Stimulated activated CD4-positive, alpha-beta T cell treated with anti-CD3 and anti-CD28 coated beads, Interleukin-1b, Interleukin-23, amount 100 ng/mL, for 48 hours (primary cell): ENCODE results near the gene ITPR2.
"Not testable (repeated sequence)": the region's sequence is repeated elsewhere in the genome, so short reads cannot be mapped to it uniquely, and the experiment has no call there.

Source experiments
- DNase-seq: peaks from one replicate; pipeline ENCODE4 v3.0.0-alpha.2; 2020

Gene ITPR2

DNA sequence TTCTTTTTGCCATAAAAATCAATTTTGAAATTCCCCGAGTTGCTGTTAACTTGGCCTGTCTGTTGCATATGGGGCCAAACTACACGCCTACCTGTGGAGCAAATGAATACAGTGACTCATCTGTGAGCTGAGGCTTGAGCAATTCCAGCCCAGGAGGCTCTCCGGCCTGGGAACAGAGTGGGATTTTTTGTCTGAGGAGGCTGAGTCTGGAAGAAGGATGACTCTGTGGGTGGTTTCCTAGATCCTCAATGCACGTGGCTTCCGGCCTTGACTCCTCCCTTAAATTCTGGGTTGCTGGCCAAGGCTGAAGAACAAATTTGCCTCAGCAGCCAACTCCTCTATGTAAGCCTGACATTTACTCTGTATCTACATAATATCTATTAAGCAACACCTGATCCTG is 513.5 kb downstream of the ITPR2 start:
- DNase-seq: no peak

DNA sequence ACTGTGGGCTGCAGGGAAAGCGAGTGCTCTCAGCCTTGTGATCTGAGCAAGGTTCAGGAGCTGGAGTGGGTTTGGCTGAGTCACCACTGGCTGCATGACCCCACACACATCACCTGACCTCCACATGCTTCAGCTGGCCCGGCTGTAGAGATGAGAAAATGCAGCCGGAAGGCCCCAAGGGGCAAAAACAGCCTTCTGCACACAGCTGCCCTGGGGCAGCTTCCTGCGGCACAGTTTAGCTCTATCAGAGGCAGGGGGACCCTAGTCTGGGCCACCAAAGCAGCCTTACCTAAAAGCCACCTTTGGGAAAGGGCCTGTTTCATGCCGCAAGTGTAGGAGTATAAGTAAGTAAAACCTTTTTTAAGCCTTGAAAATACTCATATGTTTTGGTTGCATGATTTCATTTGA is 514.3 kb downstream of the ITPR2 start:
- DNase-seq: no peak

DNA sequence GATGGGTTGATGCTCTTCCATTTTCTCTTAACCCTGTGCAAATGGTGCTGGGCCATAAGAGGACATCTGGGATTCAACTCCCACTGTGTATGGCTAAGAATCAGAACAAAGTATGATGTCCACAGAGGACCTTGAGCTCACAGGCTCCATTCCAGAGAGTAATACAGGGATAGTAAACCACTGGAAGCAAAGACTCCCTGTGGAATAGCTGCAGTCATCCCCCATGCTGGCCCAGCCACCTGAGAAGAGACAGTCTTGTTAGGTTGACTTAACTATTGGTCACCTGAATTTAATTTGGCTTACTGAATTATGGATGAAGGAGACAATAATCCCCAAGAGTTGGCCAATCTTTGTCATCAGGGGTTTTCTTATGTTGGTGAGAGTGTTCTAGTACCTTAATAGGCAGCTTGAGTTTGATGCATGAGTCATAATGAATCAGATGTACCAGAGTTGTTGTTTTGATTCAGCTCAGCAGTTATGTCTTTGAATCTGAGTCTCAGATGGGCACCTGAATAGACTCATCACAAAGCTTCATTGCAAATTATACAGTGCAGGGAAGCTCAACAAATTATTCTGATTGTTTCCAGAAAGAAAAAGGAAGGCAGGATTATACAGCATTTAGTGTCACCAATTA is 514.9 kb downstream of the ITPR2 start:
- DNase-seq: no peak

DNA sequence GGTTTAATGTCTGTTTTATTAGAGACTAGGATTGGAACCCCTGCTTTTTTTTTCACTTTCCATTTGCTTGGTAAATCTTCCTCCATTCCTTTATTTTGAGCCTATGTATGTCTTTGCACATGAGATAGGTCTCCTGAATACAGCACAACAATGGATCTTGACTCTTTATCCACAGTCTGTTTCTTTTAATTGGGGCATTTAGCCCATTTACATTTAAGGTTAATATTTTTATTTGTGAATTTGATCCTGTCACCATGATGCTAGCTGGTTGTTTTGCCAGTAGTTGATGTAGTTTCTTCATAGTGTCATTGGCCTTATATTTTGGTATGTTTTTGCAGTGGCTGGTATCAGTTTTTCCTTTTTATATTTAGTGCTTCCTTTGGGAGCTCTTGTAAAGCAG is 518.9 kb downstream of the ITPR2 start:
- DNase-seq: not testable (repeated sequence)

DNA sequence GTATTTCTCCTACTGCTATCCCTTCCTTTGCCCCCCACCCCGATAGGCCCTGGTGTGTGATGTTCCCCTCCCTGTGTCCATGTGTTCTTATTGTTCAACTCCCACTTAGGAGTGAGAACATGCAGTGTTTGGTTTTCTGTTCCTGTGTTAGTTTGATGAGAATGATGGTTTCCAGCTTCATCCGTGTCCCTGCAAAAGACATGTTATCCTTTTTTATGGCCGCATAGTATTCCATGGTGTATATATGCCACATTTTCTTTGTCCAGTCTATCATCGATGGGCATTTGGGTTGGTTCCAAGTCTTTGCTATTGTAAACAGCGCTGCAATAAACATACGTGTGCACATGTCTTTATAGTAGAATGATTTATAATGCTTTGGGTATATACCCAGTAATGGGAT is 522.5 kb downstream of the ITPR2 start:
- DNase-seq: not testable (repeated sequence)

DNA sequence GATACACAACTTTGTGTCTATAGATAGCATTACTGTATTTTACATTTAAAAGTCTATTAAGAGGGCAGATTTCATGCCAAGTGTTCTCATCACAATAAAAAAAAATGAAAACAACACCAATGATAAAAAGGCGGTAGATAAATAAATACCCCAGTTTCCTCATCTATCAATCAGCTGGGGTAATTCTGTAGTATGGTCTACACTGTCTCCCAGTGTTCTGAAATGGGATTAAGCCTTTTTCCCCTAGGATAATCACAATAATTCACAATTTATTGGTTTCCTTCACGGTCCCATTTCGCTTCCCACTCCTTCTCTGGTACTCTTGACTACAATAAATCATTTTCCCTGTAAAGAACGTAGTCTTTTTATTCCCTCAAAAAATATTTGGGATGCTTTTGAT is 523.4 kb downstream of the ITPR2 start:
- DNase-seq: no peak

DNA sequence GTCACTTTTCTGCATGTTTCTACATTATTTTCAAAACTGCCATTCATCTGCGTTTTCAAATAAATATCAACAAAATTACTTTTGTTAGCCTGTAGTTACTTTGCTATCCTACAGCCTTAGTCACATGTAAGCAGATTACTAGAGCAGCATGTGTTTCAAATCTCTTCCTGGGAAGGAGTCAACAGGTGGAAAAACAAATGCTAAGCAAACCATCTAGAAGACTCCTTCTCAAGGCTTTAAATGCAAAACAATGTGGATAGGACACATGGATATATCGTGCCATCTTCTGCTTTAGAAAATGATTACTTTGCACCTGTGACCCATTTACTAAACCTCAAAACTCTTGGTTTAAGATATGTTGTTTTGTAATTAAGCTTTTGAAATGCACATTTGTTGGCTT is 528.7 kb downstream of the ITPR2 start:
- DNase-seq: no peak

DNA sequence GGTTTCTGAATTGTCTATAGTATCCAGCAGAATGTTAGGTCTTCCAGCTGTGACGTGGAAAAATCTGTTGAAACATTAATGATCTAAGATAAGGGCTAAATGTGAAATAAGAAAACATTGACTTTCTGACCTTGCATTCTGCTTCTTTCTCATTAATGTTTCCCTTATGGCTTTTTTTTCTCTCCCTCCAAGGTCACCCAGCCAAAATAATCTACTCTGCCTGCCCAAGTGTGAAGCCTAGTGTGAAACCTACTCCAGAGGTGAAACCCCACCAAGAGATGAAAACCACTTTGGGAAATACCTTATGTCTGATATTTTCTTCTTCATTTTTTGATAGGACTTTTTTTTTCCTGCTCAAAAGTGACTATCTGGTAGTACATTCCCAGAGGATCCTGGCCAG is 529.6 kb downstream of the ITPR2 start:
- DNase-seq: no peak

DNA sequence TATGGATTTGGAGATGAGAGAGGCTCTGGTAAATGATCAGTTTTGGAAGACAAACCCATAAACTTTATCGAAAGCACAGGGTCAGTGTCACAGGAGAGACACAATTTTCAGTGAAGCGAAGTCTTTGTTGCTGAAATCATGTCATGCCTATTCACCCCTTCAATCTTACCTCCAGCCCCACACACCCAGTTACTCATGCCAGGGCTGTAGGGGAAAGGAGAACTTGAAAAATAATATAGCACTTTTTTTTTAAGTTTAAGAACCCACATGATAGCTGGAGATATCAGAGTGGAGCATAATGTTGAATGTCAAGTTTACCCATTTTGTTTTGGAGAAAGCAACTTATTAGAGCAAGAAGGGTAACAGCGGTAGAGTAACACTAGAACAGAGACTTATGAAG is 530.2 kb downstream of the ITPR2 start:
- DNase-seq: no peak

DNA sequence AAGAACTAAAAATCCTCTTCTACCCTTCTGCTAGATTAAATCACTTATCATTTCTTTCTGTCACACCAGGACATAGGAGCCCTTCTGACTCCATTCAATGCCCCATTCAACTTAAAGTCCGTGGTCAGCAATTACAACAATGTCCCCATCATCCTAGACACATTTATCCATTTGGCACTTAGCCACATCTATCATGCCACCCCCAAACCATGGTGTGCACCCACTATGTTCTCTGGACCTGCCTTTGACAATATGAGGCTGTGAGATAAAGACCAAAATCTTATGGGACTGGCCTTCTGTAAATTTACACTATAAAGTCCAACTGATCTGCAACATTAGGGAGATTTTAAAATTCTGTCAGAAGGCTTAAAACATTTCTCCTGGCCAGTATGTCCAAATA is 533.2 kb downstream of the ITPR2 start:
- no peak for DNase-seq

DNA sequence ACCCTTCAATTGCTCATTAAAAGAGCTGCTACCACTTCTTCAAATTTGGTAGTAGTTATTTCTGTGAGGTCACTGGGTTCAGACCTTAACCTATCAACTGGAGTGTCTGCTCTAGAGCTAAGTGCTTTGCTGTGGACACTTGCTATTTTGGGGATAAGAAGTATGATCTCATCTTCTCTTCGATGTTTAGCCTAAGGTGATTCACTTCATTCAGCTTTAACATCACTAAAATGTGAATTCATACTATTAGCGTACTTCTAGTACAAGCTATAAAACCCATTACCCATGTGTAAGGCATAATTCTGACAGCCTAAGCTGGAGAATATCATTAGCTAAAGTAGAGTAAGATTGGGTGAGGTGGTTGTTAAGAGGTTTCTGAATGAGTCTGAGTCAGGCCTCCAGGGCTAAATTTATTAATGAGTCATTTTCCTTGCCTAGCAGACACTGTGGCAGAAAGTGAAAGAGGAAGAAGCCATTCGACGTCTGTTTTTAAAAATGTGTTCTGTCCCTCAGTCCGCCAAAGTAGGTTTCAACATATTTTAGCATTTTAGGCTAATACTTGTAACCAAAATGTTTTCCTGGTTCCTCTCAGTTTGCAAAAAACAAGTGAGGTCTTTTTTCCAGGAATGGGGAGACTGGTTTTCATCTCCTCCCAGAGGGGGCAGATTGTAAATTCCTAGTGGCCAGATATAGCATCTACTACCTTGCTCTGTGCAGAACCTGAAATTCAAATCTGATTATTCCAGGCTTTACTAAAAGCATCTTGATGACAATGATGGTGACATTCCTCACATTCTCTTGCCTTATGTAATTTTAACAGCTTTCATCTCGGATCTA is 534.0 kb downstream of the ITPR2 start:
- no peak for DNase-seq

DNA sequence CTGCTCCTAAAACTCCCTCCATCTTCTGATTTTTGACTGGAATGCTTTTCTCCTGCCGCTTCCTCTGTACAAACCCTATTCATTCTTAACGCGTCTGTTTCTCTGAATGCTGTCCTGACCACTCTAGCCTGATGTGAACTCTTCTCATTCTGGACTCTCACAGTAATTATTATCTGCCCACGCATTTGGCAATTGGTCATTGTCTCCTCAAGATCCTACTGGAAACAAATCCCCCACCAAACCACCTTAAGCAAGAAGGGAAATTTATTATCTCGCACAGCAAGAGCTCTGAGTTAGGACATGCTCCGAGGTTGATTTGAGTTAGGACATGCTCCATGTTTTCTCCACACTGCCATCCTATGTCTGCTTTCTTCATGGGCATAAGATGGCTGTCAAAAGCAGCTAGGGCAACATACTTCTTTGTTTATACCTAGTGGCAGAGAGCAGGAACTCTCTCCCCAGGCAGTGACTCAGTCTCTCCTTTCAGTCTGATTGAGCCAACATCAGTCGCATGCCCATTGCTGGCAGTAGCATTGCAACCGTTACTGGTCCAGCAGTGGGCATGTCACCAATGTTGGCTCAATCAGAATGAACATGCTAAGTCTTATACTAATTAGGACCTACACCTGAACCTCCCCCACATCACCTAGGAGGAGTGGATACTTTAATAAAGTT is 535.5 kb downstream of the ITPR2 start:
- DNase-seq: no peak

DNA sequence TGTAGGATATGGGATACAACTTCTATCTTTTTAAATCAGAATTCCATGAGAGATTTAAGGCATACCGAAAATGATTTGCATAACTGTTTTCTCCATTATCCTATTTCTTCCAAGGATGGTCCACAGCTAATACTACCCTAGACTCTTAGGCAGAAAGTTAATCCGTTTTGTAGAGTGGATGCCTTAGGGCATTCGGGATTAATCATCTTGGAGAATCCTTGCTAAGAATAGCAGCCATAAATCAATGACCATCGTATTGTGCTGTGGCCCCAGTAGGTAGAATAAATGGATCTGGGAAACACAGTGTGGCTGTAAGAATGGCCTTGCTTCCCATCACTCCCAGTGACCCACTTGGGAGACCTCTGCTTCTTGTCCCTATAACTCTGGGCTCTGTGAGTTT is 538.0 kb downstream of the ITPR2 start:
- DNase-seq: no peak

DNA sequence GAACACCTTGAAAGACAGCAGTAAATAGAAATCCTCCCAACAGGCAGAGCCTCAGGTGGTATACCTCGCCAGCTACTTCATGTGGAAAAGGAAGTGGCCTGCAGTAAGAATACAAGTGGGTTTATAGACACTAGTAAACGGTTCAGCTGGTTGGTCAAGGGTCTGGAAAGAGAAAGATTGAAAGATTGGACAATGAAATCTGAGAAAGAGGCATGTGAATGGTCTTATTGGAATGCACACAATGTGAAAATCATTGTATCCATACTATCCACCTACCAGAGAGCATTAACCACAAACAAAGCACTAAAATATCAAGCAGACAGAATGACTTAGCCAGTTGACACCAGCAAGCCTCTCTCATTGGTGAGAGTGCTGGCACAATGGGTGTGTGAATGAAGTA is 539.4 kb downstream of the ITPR2 start:
- no peak for DNase-seq

DNA sequence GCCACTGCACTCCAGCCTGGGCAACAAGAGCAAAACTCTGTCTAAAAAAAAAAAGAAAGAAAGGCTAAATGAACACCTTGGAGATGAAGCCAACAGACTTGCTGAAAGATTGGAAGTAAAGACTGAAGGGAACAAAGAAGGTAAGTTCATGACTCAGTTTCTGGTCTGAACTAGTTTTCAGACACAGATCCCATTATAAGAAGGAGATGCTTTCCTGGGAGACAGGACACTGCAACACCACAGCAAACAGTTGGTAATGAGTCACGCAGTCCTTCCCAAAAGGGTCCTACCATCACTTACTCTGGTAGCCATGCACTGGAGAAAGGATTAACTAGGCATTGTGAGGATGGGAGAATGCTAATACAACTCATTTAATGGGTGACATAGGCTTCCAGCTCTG is 540.4 kb downstream of the ITPR2 start:
- no peak for DNase-seq

DNA sequence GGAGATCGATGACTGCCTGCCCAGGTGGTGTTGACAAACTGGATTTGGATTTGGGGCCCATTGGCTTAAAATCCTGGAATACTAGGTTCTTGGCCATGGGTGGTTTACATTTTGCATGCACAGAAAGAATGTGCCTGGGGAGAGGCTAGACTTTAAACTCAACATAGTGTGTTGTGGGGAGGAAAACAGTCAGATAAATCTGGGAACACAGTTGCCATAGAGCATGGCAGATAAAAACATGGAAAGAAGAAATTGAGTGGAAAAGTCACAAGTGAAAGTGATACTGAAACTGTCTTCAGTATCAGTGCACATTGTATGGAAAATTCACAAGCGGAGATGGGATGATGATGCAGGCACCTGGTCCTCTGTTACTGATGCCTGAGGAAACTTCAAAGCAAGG is 542.4 kb downstream of the ITPR2 start:
- no peak for DNase-seq

DNA sequence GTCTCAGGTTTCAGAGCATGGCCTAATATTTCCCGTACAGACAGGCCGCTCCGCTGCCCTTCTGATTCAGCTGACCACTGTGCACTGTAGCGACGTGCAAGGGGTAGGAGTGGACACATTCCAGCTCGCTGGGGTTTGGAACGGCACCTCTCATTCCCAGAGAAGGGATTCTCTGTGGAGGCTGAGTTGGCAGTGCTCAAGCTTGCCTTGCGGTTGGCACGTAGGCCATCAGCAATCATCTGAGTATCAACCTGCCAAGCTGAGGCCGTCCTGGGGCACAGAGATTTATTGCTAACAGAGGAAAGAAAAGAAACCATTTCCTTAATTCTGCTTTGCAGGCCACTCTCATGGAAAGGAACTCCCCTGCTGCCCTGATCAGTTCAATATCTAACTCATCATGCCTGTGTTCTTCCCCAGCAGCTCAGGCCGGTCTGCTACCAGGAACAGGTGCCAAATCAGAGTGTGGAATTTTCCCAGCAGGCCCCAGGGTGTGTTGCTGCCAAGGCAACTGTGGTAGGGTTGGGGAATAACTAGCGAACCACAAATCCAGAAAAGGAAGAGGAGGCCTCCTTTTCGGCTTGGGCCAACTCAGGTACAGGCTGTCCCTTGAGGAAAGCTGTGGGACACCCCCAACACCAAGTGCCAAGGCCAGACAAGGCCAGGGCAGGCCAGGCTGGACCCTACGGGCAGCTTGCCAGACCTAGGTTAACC is 545.2 kb downstream of the ITPR2 start:
- DNase-seq: no peak
